A172 (cell line): Measurements from ENCODE around the gene TMEM231. TPM values are rescaled to one million over a fixed set of nuclear protein-coding genes. Genes with fewer than 3 reads are reported as not detected.
"Not testable (repeated sequence)": the region's sequence is repeated elsewhere in the genome, so short reads cannot be mapped to it uniquely, and the experiment has no call there.

ENCODE experiments used
- DNase-seq: peaks from one replicate; pipeline ENCODE4 v3.0.0-alpha.2; 2015; ENCODE audit warnings: low spot score
- total RNA-seq: library from RNA; depleted of rRNA; stranded (reverse); fragments of >200 nt; shearing (Covaris generic); gene quantifications from 2 replicates; pipeline ENCODE4 v1.2.3, GENCODE V29; 2014

Gene TMEM231
- total RNA-seq, 1 experiment from 2014 or later = 13.7 TPM

DNA sequence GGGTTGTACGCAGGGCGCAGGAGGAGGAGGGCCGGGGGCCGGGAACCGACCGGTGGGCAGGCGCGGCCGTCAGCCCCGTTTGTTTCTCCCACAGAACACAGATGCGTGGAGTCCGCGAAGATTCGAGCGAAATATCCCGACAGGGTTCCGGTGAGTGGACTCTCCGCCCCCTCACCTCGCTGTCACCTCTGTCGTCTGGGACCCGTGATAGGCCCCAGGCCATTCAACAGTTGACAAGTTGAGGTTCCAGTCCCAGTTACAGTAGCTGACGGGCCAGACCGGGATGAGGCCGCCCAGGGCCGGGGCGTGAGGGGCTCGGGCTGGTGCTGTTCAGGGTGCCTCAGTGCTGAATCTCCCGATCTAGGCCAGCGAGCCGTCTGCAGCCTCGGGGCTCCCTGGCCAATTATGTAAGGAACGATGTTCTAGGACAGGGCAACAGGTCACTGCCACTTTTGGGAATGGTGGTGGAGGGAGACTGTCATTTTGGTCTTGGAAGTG is 10.8 kb upstream of the TMEM231 start:
- no peak for DNase-seq

DNA sequence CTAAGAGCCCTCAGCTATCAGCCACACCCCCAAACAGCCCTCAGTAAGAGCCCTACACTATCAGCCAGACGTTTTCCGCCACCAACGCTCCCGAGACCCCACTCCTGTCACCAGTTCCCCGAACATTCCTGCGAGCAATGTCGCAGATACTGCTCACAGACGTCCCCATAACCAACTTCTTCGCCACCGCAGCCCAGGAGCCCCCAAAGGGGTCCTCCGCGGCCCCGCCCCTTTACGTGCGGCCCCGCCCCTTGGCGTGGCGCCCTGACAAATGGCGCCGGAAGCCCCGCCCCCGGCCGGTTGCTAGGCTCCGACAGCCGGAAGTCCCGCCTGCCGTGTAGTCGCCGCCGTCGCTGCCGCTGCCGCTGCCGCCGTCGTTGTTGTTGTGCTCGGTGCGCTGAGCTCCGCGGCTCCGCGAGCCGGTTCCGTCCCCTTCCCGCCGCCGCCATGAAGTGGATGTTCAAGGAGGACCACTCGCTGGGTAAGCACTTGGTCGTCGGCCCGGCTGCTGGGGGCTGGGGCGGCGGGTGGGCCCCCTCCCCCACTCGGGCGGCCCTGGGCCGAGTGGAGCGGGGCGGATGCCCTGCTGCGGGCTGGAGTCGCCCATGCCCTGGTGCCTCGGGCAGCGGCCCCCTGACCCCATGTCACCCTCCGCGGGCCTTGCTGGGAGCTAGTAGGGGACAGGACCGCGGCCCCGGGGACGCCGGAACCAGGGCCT is 10.1 kb upstream of the TMEM231 start, which contains the start of gene GABARAPL2:
TSS of gene GABARAPL2 (plus strand) at position 340 of the 718 bp plus-strand sequence. CDS start at position 448, 108 bp downstream.
- DNase-seq = peak; percentile 62

DNA sequence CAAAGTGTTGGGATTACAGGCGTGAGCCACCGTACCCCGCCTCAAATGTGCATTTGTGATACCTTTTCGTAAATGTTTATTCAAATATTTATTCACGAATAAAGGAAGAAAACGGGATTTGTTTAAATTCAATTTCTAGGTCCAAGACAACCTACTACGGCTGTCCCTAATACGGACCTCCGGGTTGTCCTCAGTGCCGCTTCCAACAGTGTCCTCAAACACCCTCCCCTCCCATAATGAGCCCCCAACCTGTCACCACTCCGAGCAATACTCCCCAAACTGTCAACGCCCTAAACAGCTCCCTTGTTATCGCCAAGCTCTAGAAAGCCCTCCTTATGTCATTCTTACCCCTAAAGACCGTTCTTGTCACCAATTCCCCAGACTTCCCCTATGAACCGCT is 9.6 kb upstream of the TMEM231 start:
- DNase-seq = no peak

DNA sequence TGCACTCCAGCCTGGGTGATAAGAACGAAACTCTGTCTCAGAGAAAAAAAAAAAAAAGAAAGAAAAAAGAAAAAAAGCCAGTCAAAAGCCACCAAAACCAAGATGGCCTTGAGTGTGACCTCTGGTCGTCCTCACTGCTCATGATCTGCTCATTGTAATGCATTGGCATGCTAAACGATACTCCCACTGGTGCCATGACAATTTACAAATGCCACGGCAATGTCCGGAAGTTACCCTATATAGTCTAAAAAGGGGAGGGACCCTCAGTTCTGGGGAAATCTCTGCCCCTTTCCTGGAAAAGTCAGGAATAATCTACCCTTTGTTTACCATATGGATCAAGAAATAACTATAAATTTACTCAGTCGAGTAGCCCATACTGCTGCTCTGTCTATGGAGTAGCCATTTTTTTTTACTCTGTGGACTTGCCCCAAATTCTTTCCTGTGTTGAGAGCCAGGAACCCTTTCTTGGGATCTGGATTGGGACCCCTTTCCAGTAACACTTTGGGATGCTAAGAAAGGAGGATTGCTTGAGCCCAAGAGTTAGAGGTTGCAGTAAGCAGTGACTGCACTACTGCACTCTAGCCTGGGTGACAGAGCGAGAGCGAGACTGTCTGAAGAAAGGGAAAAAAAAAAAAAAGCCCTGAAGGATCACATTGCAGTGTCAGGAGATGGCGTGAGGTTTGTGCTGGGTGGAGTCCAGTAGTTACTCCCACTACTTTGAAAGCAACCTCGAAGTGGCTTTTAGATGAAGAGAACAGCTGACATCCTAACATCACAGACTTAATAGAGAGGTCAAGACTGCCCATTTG is 3.7 kb upstream of the TMEM231 start:
- DNase-seq = peak; percentile 28

DNA sequence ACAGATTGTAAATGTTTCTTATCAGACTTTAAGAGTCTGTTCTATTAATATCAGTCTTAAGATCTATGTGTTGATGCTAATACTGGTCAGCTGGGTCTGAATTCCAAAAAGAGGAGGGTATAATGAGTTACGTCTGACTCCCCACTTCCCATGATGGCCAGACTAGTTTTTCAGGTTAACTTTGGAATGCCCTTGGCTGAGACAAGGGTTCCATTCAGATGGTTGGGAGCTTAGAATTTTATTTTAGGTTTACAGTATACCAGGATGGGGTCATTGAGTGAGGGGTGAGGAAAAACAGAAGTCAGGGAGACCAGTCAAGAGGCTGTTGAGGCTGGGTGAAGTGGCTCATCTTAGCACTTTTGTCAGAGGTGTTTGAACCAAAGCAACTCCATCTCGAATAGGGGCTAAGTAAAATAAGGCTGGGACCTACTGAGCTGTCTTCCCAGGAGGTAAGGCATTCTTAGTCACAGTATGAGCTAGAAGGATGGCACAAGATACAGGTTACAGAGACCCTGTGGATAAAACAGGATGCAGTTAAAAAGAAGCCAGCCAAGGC is 2.9 kb upstream of the TMEM231 start:
- DNase-seq = no peak

DNA sequence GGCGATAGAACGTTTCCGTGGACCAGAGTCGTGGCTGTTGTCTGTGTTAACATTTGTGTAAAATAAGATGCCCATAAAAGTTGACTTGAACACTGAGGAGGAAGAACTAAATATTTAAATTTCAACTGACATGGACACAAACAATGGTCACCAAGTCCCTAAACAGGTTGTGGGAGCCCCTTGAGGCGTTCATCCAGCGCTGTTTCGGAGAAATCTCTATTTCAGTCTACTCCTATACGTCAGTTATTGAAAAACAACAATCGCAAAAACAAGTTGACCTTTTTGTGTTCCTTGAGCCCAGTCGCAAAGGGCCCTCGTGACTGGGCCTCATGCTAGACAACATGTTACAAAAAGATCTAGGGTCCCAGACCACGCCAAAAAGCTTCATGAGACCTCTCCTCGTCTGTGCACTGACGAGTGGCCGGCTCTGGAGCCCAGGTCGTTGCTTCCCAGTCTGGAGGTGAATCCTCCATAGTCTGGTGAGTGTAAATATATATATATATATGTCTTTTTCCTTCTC is 439 bp upstream of the TMEM231 start:
- no peak for DNase-seq

DNA sequence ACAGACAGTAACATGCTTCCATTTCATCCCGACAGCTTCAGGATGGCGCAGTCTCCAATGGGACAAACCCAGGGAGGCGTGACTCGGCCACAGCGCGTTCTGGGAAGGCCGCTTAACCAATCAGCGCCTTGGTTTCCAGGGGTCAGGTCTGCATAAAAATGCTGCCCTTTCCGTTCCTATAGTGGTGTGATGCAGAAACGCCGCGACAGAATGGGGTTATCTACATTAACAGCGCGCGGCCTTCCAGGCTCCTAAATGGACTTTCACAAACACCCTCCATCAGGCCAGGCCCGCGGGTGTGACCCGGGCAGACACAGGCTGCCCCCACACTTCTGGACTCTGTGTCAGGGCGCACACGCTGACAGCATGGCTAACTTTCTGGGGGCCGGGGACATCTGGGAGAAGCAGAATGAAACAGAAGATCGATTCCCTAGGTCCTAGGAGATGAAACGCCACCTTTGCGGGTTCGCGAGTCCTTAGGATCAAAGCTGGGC is 792 bp downstream of the TMEM231 start:
- peak; percentile 91 for DNase-seq

DNA sequence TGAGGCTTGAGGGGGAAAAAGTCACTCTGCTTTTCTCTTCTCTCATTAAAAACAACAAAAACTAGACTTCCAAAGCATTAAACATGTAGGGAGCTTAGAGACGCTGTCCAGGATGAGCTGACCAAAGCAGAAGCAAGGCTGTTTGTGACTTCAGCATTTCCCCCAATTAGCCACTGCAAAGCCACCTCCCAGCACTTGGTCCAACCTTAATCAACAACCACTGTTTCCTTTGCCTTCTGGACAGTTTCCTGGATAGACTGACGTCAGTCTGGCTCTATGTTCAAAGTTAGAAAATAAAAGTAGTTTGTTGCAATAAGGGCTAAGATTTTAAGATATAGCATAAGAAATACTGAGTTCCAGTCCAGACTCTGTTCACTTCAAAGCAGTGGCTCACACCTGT is 3.1 kb downstream of the TMEM231 start:
- DNase-seq = no peak

DNA sequence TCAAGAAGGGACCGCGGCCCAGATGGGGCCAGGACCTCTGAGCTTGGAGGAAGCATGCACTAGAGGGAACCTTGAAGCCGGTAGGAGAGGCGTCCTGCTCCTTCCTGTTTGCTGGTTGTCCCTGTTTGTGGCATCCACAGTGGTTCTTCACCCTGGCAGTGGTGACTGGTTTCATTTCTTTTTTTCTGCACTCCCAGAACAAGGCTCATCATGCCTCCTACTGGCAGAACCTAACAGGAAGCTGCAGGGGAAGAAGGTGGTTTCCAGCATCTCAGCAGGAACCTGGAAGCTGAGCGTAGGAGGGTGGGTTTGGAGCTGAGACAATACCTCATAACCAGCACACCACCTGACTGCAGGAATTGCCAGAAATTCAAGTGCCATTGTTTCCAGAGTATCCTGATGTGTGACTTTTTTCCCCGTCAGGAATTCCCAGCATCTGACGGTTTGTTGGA is 5.8 kb downstream of the TMEM231 start:
- peak; percentile 91 for DNase-seq

DNA sequence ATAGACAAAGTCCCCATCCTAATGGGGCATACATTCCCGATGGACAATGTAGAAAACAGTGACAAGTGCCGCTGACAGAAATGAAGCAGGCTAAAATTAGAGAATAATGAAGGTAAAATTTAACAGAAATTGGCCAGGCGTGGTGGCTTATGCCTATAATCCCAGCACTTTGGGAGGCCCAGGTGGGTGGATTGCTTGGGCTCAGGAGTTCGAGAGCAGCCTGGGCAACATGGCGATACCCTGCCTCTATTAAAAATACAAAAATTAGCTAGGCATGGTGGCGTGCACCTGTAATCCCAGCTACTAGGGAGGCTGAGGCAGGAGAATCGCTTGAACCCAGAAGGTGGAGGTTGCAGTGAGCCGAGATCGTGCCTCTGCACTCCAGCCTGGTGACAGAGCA is 7.6 kb downstream of the TMEM231 start:
- not testable (repeated sequence) for DNase-seq

DNA sequence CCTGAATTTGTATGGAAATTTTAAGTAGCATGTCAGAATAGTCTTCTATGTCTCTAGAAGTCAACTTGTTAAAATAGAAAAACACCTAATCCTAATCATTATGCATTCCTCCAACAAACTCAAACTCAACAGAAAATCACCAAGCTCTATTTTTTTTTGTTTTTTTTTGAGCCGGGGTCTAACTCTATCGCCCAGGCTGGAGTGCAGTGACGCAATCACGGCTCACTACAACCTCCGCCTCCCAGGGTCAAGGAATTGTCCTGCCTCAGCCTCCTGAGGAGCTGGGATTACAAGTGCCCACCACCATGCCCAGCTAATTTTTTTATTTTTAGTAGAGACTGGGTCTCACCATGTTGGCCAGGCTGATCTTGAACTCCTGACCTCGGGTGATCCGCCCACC is 9.8 kb downstream of the TMEM231 start:
- DNase-seq = no peak

DNA sequence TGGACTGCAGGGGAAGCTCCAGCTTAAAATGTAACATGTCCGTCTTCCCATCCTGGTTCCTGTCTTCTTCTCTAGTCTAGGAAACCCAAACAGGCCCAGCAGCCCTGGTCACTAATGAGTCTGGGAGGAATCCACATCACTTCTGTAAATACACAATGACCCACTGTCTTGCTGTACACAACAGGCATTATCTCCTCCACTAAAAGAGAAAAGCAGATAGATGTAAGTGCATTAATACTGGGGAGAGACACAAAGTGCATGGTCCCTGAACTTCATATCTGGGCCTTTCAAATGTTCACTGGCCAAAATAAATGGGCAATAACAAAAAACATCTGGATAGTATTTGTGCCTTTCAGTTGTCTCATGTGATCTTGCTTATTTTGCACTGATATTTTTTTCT is 10.2 kb downstream of the TMEM231 start:
- DNase-seq = not testable (repeated sequence)

DNA sequence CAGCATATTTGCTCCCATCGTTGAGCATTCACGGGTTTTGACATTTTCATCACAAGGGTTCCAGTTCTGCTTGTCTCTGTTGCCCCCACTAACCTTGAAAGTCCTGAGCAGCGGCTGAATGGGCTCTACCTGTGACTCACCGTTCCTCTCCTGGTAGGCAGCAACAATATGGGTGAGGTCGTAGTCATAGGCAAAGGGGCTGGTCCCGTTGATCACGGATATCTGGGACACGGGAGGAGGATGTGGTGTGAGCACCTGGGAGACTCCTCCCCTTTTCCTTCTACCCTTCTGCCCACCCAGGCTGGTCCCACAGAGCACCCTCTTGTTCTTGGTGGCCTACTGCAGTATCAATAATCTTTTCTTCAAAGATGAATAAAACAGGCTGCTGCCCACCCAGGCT is 13.6 kb downstream of the TMEM231 start:
- DNase-seq = not testable (repeated sequence)

DNA sequence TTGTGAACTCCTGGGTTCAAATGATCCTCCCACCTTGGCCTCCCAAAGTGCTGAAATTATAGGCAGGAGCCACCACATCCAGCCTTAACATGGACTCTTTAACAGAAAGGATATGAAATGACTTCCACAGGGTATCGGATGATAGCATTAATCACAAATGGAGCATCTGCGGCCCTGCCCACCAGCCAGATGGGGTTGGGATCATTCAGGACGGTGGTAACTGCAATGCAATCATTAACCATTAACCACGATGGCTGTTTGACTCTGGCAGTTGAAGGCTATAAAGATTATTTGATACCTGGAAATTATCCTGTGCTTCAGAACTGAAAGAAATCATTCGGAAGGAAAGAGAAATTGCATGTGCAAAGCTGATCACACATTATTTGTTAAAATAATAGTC is 14.8 kb downstream of the TMEM231 start:
- DNase-seq = no peak

DNA sequence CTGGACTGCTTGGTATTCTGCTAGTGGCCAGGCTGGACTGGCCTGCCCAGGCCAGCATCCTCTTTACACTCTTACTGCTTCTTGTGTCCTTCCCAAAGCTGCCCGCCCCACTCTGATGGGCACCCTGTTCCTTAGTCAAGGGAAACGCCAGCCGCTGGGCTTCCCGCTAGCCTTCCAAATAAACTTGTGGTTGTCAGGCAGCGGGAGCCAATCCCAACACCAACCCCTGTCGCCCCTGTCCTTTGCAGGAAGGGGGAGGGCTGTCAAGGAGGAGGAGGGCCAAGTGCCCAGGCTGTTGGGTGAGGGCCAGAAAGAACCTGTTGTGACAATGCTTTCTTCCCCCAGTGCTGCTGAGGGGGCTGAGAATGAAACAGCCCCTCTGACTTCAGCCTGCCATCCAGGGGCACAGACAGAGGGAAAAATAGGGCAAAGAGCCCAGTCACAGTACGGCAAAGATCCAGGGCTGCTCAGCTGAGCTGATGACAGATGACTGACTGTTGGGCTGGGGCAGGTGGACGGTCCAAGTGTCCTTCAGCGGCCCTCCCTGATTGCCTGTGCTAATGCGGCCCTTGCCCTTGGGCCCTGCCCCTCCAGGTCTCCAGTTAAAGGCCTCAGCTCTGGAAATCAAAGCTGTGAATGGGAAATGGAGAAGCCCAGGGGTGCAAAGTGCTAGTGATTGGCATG is 17.0 kb downstream of the TMEM231 start:
- DNase-seq = not testable (repeated sequence)

DNA sequence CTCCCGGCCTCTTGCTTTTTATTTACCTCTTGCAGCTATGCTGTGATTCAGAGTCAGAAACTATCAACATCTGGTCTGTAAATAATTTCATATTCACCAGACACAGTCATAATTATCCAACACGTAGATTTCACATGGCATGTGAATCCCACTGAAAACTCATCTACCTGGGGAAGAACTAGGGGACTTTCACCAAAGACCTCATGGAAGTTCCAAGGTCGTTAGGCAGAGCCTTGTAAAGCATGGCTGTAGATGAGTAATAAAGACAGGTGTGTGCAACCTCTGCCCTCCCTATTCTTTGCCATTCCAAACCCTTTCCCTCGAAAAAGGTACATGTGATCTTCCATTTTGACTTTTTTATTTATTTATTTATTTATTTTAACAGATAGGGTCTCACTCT is 18.3 kb downstream of the TMEM231 start:
- no peak for DNase-seq

DNA sequence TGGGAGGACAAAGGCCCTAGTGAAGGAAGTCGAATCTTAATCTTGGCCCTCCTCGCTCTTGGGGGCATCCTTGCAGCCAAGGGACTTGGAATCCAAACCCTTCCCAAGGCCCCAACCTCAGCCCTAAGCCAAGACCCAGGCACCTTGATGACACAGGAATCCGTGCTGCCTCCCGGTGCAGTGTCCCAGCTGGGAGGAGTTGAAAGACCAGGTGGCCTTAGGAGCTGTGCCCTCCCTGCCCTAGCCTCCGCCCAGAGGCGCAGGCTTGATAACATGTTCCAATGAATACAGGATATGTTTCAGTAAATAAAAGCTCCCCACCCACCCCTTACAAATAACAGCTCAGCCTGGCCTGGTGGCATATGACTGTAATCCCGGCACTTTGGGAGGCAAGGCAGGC is 20.2 kb downstream of the TMEM231 start, which contains the start of gene CHST5:
TSS of gene CHST5 (minus strand) at position 208 of the 400 bp plus-strand sequence. CDS start 5,724 bp downstream, outside the sequence.
- no peak for DNase-seq

DNA sequence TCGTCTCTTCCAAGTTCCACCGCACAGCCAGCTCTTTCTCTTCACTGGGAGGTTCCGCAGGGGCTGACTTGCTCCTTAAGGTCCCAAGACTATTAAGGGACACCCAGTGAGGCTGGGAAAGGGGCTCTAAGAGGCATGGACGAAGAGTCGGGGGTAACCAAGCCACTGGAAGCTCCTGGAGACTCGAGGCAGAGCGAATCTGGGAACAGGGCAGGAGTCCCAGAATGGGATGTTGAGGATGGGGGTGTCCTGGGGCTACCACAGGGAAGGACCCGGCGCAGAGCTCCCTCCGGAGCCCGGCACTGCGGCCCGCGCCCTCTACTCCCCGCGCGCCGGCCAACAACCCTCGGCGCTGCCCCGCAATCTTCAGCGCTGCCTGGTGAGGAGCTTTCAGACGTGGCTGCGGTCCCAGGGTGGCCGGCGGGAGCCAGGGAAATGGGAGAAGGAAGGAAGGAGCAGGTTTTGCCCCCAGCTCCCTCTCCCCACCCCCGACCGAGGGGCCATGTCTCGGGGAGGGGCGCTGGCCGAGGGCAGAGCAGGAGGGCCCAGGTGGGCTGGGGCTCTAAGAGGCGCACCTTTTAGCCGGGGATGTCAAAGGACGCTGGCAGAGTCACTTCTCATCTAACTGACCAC is 20.7 kb downstream of the TMEM231 start:
- no peak for DNase-seq

DNA sequence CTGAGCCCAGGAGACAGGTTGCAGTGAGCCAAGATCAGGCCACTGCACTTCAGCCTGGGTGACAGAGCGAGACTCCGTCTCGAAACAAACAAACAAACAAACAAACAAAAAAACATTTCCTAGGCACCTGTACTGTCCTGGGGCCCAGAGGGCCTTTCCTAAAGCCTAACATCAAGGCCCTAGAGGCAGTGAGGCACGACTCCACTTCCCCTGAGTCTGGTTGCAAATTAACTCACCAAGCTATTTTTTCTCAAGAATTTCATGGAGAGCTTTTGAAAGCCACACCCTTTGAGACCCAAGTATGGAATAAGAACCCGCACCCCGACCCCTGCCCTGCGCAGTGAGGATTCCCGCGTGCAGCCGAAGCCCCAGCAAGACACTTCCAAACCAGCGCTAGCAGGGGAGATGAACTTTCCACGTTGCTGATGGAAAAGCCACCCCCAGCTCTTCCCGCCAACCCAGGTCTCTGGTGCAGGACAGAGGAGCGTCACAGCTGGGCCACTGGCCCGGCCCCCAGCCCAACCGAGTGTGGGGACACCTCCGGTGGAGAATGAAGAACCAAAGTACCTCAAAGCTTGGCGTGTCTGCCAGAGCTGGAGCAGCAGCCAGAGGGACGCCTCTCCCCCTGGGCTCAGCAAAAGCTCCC is 21.4 kb downstream of the TMEM231 start:
- no peak for DNase-seq

DNA sequence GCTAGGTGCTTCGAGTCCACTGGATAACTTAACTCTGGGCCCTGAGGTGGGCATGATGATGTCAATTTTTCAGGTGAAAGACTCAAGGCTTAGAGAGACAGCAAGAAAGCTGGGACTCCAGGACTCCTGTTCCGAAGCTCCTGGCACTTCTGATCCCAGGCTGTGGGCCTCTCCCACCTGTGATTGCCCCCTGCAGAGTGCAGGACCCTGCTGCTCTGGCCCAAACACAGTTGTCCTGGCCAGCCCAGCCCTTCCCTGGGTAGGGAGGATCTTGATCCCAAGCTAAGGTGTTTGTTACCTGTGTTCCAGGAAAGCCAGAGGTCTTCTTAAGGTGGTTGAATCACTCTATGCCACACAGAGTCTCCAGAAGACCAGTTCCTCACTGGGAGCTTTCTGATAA is 23.3 kb downstream of the TMEM231 start:
- no peak for DNase-seq
